Measurements from ENCODE around the gene PAPPA. TPM values are rescaled to one million over a fixed set of nuclear protein-coding genes. Genes with fewer than 3 reads are reported as not detected.

PAPPA gene
- total and polyA plus RNA-seq, 9 of the 15 experiments (the other 6 are each of a cell fraction or from before 2014, with no cell fraction given): 0.06 to 0.18 (median 0.11) TPM

DNA sequence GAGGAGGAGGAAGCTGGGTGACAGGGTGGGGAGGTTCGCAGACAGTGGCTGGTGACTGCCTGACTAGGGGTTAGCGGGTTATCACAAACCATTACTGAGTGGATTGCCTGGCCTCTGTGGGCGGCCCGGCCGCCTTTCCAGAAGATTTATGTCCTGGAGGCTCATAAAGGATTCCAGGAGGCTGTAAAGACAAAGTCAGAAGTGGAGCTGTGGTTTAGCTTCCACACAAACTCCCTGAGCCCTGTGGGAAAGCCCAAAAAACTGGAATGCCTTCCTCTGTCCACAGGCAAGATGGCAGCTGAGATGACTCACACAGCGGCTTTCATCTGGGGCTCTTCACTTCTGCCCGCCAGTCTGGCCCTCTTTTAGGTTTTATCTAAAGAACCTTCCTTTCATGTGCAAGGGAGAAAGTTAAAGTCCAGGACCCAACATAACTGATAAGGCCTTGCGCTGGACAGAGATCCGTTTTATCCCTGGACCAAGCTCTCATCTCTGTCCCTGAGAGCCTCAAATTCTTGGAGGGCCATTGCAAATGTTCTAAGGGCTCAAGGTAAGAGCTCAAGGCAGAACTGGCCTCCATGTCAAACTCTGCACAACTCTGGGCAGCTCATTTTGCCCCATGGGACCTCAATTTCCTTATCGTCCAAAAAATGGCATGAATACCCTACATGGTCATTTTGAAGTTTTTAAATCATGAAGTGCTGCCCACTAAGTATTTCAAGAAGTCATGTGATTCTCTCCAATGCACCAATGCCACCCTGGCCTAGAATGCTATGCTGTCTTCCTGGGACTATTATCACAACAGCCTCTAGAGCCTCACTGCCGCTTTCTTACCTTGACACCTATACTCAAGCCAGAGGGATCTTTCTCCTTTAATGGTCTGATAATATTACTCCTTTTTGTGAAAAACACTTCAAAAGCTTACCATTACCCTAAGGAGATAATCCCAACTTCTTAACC lies 284.1 kb downstream of the PAPPA start (continued):
- TF ChIP-seq FOXK2 (conservative IDR thresholded peaks at IDR 0.05 in 1 of 2, IDR thresholded peaks at IDR 0.05 in 1 of 2; ENCODE audit: low read depth in 2 of 2) (peak in 1 of 2 experiments; percentile 12; a peak in 1 of 4 replicates), JUND (IDR thresholded peaks at IDR 0.05; ENCODE audit: borderline replicate concordance, low read depth, low read length) (peak; percentile 95), JUND (tag; IDR thresholded peaks at IDR 0.05; ENCODE audit: borderline replicate concordance, low read depth, low read length) (peak; percentile 95; the same call in 2 of the 3 replicates), POLR2B (IDR thresholded peaks at IDR 0.05; ENCODE audit: low read depth, partially characterized antibody) (no peak), HNRNPH1 (optimal IDR thresholded peaks at IDR 0.05; ENCODE audit: low read depth, low read length) (no peak), BHLHE40 (IDR thresholded peaks at IDR 0.05; ENCODE audit: low read length) (peak; percentile 47), TEAD4 (IDR thresholded peaks at IDR 0.05; ENCODE audit: low read length) (peak; percentile 72), TEAD4 (CRISPR knock-in tag; IDR thresholded peaks at IDR 0.05; ENCODE audit: borderline replicate concordance) (no peak), FOXJ3 (CRISPR knock-in tag; IDR thresholded peaks at IDR 0.05) (no peak), MIER1 (IDR thresholded peaks at IDR 0.05; ENCODE audit: low read depth) (no peak), CBX2 (IDR thresholded peaks at IDR 0.05; ENCODE audit: insufficient read depth, low read length, poor library complexity, severe bottlenecking) (no peak), PCBP1 (IDR thresholded peaks at IDR 0.05; ENCODE audit: low read depth, low read length, poor library complexity, severe bottlenecking) (no peak), ZZZ3 (IDR thresholded peaks at IDR 0.05) (no peak), MECOM (CRISPR knock-in tag; IDR thresholded peaks at IDR 0.05) (peak; percentile 81), ZBED1 (IDR thresholded peaks at IDR 0.05) (no peak), HNRNPL (IDR thresholded peaks at IDR 0.05; ENCODE audit: low read depth, low read length) (0 out of 2 replicates have a peak, but pooled peaks have one; percentile 48), ZSCAN32 (CRISPR knock-in tag; IDR thresholded peaks at IDR 0.05) (no peak), KDM1A (IDR thresholded peaks at IDR 0.05) (peak; percentile 72 to 82; a peak in 3 of 4 replicates), COPS2 (conservative IDR thresholded peaks at IDR 0.05) (no peak), SOX6 (IDR thresholded peaks at IDR 0.05) (peak; percentile 49)
- TF ChIP-seq, protein P1, sequence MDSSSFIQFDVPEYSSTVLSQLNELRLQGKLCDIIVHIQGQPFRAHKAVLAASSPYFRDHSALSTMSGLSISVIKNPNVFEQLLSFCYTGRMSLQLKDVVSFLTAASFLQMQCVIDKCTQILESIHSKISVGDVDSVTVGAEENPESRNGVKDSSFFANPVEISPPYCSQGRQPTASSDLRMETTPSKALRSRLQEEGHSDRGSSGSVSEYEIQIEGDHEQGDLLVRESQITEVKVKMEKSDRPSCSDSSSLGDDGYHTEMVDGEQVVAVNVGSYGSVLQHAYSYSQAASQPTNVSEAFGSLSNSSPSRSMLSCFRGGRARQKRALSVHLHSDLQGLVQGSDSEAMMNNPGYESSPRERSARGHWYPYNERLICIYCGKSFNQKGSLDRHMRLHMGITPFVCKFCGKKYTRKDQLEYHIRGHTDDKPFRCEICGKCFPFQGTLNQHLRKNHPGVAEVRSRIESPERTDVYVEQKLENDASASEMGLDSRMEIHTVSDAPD (CRISPR knock-in tag; IDR thresholded peaks at IDR 0.05): no peak
- TF ChIP-seq, protein P2, sequence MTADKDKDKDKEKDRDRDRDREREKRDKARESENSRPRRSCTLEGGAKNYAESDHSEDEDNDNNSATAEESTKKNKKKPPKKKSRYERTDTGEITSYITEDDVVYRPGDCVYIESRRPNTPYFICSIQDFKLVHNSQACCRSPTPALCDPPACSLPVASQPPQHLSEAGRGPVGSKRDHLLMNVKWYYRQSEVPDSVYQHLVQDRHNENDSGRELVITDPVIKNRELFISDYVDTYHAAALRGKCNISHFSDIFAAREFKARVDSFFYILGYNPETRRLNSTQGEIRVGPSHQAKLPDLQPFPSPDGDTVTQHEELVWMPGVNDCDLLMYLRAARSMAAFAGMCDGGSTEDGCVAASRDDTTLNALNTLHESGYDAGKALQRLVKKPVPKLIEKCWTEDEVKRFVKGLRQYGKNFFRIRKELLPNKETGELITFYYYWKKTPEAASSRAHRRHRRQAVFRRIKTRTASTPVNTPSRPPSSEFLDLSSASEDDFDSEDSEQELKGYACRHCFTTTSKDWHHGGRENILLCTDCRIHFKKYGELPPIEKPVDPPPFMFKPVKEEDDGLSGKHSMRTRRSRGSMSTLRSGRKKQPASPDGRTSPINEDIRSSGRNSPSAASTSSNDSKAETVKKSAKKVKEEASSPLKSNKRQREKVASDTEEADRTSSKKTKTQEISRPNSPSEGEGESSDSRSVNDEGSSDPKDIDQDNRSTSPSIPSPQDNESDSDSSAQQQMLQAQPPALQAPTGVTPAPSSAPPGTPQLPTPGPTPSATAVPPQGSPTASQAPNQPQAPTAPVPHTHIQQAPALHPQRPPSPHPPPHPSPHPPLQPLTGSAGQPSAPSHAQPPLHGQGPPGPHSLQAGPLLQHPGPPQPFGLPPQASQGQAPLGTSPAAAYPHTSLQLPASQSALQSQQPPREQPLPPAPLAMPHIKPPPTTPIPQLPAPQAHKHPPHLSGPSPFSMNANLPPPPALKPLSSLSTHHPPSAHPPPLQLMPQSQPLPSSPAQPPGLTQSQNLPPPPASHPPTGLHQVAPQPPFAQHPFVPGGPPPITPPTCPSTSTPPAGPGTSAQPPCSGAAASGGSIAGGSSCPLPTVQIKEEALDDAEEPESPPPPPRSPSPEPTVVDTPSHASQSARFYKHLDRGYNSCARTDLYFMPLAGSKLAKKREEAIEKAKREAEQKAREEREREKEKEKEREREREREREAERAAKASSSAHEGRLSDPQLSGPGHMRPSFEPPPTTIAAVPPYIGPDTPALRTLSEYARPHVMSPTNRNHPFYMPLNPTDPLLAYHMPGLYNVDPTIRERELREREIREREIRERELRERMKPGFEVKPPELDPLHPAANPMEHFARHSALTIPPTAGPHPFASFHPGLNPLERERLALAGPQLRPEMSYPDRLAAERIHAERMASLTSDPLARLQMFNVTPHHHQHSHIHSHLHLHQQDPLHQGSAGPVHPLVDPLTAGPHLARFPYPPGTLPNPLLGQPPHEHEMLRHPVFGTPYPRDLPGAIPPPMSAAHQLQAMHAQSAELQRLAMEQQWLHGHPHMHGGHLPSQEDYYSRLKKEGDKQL (CRISPR knock-in tag; IDR thresholded peaks at IDR 0.05; ENCODE audit: borderline replicate concordance): no peak
